ENCODE data around the gene SLC7A1. TPM values are rescaled to one million over a fixed set of nuclear protein-coding genes. Genes with fewer than 3 reads are reported as not detected.
A peak's percentile ranks its signal among the peaks of the same experiment; 100 is the strongest.

SLC7A1 gene
- total and polyA plus RNA-seq, 10 donors = 2.2 to 53.8 (median 20.6) TPM

DNA sequence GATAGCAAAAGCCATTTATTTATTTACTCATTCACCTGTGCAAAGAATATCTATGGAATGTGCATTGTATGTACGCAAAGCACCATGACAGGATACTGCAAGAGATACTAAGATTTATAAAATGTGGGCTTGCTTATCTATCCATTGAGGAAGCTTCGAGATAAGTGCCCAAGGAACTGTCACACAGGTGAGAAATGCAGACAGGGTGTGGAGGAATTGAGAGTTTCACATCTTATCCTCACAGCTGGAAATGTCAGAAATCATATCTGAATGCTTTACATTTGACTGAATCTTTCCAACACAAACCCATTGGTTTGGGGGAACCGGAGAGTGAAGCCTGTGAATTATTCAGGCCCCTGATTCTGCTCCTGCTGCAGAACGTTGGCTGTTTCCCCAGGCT, 113.0 kb downstream of the SLC7A1 start:
- intact Hi-C loops (cut with DNase I; ENCODE audit: low total_unique reads) = no loop called here
- Histone ChIP-seq H3K4me1 (peaks cover 0 to 5% (median 0%) of the 10 kb centered on the region in 6 donors), H3K27ac (no peak overlapping the region), H3K4me3 (no peak overlapping the region), H3K27me3 (replicated peaks in 1 of 7) (peaks cover 0 to 3% (median 0%) of the 10 kb centered on the region in 7 donors), H3K9me3 (no peaks in the 10 kb centered on the region), H3K36me3 (no peaks in the 10 kb centered on the region)
- no peak for DNase-seq
- TF ChIP-seq POLR2AphosphoS5 (IDR thresholded peaks at IDR 0.05) = no peak
- TF ChIP-seq, protein P1, sequence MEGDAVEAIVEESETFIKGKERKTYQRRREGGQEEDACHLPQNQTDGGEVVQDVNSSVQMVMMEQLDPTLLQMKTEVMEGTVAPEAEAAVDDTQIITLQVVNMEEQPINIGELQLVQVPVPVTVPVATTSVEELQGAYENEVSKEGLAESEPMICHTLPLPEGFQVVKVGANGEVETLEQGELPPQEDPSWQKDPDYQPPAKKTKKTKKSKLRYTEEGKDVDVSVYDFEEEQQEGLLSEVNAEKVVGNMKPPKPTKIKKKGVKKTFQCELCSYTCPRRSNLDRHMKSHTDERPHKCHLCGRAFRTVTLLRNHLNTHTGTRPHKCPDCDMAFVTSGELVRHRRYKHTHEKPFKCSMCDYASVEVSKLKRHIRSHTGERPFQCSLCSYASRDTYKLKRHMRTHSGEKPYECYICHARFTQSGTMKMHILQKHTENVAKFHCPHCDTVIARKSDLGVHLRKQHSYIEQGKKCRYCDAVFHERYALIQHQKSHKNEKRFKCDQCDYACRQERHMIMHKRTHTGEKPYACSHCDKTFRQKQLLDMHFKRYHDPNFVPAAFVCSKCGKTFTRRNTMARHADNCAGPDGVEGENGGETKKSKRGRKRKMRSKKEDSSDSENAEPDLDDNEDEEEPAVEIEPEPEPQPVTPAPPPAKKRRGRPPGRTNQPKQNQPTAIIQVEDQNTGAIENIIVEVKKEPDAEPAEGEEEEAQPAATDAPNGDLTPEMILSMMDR (IDR thresholded peaks at IDR 0.05 in 8 of 11, conservative IDR thresholded peaks at IDR 0.05 in 3 of 11) = no peak
- 62 to 83% (median 74%) methylated on average over 4 of the region's 4 CpGs for WGBS, 5 donors

DNA sequence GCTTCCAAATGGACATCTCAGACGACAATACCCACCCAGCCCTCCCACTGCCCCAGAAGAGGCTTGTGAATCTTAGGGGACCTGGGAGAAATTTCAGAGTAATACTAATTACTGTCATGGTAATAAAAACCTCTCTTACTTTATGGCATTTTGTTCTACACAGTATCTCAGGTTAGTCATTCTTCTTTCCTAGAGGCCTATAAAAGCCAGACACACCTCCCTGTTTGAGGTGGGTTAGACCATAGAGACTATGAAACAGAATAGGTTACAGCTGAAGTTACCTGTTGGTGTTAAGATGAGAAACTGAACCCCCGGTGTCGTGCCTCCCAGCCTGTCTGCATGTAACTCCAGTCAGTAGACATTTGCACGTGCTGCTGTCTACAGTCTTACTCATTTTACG, 113.9 kb downstream of the SLC7A1 start:
- intact Hi-C loops (cut with DNase I; ENCODE audit: low total_unique reads) = no loop called here
- H3K36me3 ChIP-seq = no peaks in the 10 kb centered on the region
- no peak overlapping the region for H3K27ac ChIP-seq
- DNase-seq = no peak
- no peak overlapping the region for H3K4me3 ChIP-seq
- no peak for TF ChIP-seq POLR2A (IDR thresholded peaks at IDR 0.05)
- no peak for TF ChIP-seq POLR2AphosphoS5 (IDR thresholded peaks at IDR 0.05)
- TF ChIP-seq, protein P1 (IDR thresholded peaks at IDR 0.05 in 8 of 11, conservative IDR thresholded peaks at IDR 0.05 in 3 of 11) = no peak
- 92 to 95% (median 93%) methylated on average over 5 of the region's 5 CpGs for WGBS, 5 donors
- peaks cover 0 to 5% (median 0%) of the 10 kb centered on the region in 6 donors for H3K4me1 ChIP-seq
- H3K27me3 ChIP-seq (replicated peaks in 1 of 7) = no peaks in the 10 kb centered on the region
- H3K9me3 ChIP-seq = no peaks in the 10 kb centered on the region

DNA sequence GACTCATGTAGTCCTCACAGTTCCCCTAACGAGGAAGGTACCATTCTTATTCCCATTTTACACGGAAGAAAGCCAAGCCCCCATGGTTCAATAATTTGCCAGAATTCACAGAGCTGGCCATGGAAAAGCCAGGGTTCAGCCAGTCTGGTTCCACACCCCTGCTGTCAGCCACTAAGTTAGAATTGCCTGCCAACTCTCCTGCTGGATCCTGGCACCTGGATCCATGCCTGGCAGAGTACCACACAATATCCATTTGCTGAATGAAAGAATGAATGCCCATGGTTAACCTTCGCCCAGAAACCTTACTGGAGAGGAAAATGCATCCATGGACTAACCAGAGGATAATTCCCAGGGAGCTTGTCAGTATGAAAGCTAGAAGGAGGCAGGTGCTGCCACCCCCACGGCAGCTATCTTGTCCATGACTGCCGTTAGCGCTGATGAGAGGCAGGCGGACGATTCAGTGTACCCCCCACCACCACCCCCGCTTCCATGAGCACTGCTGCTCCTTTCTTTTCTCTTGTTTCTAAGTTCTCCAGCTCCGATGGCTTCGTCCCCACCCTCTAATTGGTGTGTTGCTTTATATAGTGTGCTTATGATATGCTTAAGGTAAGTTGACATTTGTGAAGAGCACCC, 114.5 kb downstream of the SLC7A1 start:
- DNase-seq = peak; percentile 51
- Histone ChIP-seq H3K4me3 (no peak overlapping the region), H3K27ac (no peak overlapping the region), H3K27me3 (replicated peaks in 1 of 7) (no peaks in the 10 kb centered on the region), H3K9me3 (no peaks in the 10 kb centered on the region), H3K4me1 (peaks cover 0 to 5% (median 0%) of the 10 kb centered on the region in 6 donors), H3K36me3 (no peaks in the 10 kb centered on the region)
- intact Hi-C loops (cut with DNase I; ENCODE audit: low total_unique reads) = no loop called here
- WGBS, 5 donors = 78 to 90% (median 85%) methylated on average over 11 of the region's 11 CpGs
- no peak for TF ChIP-seq POLR2AphosphoS5 (IDR thresholded peaks at IDR 0.05)
- TF ChIP-seq, protein P1 (IDR thresholded peaks at IDR 0.05 in 8 of 11, conservative IDR thresholded peaks at IDR 0.05 in 3 of 11) = no peak

DNA sequence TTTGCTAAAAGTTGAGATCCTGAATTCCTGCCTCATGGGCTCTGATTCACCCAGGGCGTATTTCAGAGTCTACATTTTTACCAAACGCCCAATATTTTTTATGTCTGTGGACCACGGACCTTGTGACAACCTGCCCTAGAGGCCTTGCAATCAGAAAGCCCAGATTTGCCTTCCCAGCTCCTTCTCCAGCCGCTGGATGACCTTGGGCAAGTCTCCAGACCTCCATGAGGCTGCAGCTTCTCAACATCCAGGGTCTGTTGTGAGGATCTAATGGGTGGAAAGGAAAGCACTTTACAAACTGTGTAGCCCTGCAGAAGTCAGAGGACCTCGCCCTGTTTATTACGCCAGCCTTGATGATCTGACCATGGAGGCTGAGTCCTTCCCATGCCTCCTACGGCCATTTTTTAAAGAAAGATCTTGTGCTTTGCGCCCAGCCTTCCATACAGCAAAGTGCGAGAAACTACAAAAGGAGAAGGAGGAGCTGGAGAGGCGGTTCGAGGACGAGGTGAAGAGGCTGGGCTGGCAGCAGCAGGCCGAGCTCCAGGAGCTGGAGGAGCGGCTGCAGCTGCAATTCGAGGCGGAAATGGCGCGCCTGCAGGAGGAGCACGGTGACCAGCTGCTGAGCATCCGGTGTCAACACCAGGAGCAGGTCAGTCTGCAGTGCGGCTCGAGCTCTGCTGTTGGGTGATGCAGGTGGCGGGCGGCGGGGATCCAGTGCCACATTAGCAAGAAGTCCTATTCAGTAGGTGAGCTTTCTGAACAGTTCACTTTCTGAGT, 115.6 kb downstream of the SLC7A1 start:
- TF ChIP-seq, protein P1 (IDR thresholded peaks at IDR 0.05 in 8 of 11, conservative IDR thresholded peaks at IDR 0.05 in 3 of 11) = no peak
- TF ChIP-seq POLR2A (IDR thresholded peaks at IDR 0.05) = no peak
- TF ChIP-seq POLR2AphosphoS5 (IDR thresholded peaks at IDR 0.05) = no peak
- DNase-seq = peak; percentile 77
- no peaks in the 10 kb centered on the region for H3K36me3 ChIP-seq
- H3K9me3 ChIP-seq = no peaks in the 10 kb centered on the region
- no peak overlapping the region for H3K27ac ChIP-seq
- intact Hi-C loops (cut with DNase I; ENCODE audit: low total_unique reads) = no loop called here
- H3K4me1 ChIP-seq = peaks cover 0 to 5% (median 0%) of the 10 kb centered on the region in 6 donors
- no peaks in the 10 kb centered on the region for H3K27me3 ChIP-seq (replicated peaks in 1 of 7)
- 78 to 89% (median 84%) methylated on average over 25 of the region's 25 CpGs for WGBS, 5 donors
- no peak overlapping the region for H3K4me3 ChIP-seq

All from spleen (tissue), 11 donors.